Raji (cell line): Measurements from ENCODE around the gene YPEL2.

Experiments
- POLR2A ChIP-seq: IDR thresholded peaks from 2 replicates; pipeline ENCODE4 v1.6.1; 2011; ENCODE audit warnings: low read depth, low read length, control low read depth; ENCODE audit not compliant: insufficient read depth

YPEL2 gene

DNA sequence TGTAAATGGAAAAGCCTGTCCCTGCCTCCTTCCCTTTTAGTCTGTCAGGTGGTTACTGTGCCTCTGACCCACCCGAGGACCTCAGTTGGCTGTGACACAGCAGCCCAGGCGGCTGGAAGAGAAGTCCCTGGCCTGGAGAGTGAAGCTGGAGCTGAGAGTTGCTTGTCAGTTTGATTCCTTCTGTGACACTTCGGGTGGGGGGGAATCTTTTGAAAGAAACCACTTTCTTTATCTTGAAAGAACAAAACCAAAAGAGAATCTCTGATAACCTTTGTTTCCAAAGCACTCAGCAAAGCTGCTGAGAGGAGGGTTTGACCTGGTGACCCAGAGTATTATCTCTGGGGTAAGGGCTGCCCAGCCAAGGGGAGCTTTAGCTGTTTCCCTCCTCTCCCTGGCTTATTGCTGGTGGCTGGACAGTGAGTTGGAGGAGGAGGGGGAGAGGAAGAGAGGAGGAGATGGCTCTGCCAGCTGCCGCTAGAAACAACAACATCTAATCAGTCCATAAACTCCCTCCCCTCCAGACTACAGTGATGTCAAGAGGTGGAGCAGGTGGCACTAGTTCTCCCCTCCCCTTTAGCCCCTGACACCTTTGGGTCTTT lies 34.0 kb downstream of the YPEL2 start:
- TF ChIP-seq POLR2A: no peak

DNA sequence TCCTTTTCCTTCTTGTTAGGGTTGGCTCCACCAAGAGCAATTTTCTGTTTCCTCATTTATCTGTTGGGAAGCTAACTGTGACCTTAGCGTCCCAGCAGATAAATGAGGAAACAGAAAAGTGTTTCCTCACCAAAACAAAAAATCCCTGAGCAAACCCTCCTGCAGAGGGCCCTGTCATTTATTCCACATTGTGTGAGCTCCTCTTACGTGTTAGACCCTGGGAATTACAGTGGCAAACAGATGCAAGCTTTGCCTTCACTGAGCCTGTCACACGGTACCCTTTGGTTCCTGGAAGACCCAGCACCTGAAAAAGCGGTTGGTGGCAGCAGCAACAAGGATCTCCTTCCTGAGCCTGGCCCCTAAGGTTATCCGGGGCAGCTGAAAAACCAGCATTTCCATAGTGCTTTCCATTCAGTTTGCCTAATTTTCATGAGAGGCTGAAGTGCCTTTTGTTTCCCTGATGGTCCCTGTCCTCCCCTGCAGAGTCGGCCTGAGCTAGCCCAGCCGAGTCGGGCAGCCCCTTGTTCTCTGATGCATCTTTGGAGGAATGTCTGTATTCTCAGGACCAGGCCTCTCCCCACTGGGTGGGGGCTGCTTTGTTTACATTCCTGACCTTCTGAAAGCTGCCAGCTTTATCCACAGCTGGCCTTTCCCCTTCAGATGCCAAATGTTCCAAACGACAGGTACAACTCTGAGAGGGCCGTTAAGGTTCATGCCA lies 34.7 kb downstream of the YPEL2 start:
- TF ChIP-seq POLR2A: no peak

DNA sequence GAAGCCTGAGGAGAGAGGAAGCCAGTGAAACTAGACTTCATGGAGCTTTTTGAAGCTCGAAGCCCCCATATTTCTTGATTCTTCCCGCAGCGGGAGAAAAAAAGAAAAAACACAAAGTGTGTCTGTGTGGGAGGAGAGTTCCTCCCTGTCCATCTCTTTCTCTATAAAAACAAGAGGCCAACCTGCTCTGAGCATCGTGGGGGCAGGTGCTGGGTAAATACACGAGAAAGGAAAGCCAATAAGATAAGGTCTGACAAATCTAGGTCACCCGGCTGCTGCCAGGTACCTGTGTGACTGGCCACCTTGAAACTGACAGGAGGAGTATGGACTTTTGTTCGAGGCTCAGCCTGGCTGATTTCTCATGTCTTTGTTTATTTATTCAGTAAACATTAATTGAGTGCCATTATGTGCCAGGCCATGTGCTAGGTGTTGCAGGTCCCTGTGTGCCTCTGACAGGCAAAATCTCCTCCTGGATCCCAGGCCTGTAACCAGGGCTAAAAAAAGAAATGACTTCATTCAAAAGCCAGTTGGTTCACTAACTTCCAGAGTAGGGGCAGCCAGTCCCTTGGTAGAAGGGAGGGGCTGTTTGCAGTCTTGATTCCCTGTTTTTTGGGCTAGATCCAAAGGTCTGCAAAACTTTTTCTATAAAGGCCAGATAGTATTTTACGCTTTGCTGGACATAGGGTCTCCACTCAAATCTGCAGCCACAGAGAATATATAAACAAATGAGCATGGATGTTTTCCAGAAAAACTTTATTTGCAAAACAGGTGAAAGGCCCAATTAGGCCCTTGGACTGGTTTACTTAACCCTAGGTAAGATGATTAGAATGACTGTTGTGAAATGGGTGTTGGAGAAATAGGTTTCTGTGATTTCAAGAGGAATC lies 35.6 kb downstream of the YPEL2 start:
- TF ChIP-seq POLR2A: no peak

DNA sequence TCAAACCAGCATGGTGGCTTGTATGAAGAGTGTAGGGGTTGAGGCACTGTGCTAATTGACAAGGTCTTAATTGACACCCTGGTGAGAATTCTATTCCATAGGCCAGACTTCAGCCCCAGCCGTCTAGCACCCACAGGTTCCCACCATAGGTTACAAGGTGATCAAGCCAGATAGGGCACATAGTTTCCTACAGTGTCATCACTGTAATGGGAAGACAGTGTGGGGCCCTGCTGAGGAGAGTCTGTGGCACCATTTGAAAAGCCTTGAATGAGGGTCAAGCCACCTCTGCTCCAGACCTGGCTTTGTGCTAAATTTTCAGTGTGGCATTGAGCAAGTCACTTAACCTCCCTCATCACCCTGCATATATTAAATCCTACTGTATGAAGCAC lies 36.2 kb downstream of the YPEL2 start:
- no peak for TF ChIP-seq POLR2A

DNA sequence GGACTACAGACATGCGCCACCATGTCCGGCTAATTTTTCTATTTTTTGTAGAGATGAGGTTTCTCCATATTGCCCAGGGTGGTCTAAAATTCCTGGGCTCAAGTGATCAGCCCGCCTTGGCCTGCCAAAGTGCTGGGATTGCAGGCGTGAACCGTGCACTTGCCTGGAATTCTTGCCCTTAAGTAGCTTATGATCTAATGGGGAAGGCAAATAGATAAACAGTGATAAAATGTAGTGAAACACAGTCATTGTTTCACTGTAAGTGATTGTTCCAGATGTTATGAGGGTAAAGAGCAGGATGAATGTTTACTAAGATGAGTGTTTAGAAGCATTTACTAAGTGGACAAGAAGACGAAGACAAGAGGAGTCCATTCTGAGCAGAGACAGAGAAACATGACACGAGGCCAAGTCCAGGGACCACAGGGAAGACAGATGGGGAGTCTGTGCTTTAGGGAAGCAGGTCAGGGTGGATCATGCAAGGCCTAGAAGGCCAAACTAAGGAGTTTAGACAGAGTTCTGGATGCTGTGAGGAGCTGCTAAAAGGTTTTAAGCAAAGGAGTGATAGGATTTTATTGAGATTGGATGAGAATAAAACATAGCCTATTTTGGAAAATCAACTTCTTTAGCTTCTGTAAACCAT lies 36.9 kb downstream of the YPEL2 start:
- no peak for TF ChIP-seq POLR2A

DNA sequence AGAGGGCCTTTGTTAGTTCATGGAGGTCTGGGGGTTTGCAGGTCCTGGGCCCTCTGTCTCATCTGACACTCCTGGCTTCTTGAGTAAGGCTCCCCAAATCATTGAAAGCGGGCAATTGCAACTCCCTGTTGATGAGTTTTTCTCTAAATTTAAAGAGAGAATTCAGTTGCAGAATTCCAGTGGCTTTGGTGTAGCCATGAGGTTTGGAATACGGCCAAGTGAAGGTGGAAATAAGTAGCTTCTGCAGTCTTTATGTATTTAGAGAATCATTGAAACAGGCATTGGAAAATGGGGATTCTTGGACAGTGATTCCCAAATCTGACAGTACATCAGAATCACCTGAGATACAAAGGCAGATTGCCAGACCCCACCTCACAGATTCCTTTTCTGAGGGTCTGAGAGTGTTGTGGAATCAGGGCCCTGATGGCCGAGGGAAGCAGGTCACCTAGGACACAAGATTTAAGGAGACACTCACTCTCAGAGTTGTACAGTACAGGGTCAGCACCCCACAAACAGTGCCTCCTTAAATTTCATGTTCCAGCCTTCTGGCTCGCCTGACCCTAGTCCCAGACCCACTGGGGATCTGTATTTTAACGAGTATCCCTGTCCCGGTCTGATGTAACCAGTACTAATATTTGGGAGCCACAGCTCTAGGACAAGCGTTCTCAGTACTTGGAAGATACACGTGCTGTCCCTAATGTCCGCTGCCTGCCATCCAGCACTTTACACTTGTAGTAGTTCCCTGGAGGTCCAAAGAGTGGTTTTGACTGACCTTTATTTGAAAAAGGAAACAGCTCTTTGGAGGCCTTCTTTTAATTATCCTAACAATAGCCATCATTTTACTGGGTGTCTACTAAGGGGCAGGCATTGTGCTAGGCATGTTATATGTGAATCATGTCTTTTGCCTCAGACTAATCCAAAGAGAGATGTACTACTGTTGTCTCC lies 37.8 kb downstream of the YPEL2 start:
- TF ChIP-seq POLR2A: no peak

DNA sequence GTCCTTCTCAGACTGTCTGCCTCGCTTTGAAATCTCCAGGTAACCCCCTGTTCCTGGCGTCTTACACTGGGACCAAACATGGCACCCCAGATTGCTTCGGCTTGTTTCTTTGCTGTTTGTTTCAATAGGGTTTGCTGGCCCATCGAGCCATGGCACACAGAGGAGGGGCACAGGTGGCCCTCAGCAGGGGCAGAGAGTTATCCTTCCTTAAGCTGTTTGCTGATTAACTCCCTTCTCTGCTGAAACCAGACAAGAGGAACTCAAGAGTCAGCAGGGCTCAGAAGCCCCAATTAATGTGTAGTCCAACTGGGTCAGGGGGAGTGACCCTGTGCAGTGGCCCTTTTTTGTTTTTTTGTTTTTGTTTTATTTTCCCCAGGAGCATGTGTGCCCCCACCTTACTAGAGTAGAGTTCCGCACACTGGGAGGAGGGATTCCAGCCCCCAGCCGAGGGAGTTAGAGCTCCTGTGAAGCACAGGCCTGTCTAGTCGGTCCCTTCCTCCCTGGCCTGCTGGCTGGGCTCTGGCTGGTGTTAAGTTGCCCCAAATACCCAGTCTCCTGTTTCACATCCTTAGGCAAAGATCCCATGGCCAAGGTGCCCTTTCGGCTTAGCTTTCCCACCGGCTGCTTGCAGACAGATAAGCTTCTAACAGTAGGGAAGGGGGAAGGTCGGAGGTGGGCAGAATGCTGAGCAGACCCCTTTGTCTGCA lies 39.3 kb downstream of the YPEL2 start:
- TF ChIP-seq POLR2A: no peak

DNA sequence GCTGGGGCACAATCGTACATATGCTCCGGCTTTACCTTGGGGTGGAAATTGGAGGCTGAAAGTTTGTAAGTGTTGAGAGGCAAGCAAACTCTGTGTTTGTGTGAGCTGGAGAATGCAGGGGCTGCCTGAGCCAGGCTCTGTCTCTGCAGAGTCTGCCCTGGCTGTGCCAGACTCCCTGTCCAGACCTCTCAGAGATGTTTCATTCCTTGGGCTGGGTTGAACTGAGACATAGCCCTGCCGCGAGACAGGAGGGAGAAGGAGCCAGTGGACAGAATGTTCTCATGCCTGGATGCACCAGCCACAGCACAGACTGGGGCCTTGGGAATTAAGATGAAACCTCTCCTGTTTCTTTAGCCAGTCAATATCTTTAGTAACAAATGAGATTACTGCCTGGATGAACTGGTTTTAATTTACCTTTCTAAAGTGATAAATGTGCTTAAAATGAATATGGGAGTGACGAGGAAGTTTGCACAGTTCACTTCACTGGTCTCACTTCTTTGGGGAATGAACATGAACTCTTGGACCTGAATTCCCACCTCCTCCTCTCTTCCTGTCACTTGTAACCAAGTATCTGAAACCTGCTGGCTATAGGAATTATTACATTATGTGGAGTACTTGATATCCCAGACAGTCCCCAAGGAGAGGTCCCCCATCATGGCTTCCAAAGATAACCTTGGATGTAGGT lies 40.1 kb downstream of the YPEL2 start:
- TF ChIP-seq POLR2A: no peak

DNA sequence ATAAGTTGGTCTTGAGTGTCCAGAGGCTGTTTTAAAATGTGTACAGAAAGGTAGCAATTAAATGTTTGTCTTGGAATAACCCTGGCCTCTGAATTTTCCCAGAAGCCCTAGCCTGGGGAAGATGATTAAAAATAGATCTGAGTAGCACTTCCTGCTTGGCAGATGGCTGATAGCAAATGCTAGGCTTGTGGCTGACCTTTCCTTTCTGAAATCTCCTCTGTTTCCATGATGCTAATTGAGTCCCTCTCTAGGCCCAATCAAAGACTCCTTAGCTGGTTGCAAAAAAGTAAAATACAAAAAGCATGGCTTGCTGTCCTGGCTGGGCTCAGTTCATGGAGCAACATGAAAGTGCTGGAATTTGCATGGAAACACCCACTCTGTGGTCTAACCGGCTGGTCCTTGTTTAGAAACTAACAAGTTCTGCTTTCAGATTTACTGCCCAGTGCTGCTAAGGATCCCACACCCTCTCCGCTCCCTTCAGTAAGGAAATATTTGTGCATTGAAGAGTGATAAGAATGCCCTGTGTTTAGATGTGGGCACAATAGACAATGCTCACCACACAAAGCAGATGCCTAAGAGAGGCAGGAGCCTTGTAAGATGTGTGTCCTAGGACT lies 40.8 kb downstream of the YPEL2 start:
- no peak for TF ChIP-seq POLR2A

DNA sequence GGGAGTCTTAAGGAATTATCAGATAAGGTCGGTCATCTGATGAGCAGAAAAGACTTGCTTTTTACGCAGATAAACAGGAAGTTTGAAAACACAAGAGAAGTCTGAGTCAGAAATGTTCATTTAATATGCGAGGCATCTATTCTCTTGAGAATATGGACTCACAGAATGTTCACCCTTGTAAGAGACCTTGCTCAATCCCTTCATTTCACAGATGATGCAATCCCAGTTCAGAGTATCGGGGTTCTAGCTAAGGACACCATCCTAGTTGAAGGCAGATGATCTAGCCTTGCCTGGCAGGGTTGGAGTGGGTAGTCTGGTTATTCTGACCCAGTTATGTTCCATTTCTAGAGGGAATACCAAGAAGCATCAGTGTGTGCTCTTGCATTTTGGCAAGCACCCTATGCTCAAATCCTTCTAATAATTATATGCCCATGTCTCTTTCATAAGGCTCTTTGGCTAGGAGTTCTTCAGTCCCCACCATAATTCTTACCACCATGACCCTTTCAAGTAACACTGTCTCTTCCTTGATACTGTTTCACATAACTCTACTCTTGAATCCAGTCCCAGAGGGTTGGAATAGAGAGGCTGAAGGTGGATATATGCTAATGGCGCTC lies 42.5 kb downstream of the YPEL2 start:
- TF ChIP-seq POLR2A: no peak

DNA sequence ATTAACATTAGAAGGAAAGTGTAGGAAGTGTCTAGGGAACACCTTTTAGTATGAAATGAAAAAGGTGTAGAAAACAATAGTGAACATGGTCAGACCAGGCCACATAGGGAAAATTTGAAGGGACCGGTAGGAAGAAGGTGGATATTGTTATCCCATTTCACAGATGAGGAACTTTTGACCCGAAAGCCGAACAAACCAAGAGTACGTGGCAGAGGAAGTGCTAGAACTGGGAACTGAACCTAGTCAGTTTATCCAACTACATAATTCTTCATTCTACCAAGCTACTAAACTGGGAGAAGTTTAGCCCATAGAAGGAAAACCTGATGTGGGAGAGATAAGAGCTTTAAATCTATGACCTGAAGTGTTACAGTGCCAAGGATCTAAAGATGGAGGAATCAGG lies 43.2 kb downstream of the YPEL2 start:
- TF ChIP-seq POLR2A: no peak

DNA sequence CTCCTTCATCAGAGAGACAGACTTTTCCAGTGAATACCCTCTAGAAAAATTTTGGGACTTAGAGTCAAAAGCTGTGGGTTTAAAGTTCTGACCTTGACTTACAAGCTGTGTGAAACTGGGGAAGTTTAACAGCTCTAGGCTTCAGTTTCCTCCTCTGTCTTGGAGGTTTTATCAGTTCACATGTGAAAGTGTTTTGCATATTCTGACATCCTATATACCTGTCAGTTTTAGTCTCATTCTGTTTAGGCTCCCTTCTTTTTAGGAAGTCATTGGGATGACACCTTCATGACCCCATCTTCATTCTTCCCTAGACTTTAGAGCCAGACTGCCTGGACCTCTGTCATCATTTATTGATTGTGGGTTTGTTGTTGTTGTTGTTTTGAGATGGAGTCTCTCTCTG lies 44.4 kb downstream of the YPEL2 start:
- no peak for TF ChIP-seq POLR2A
